ENCODE data around the gene PEAK1.

DNA sequence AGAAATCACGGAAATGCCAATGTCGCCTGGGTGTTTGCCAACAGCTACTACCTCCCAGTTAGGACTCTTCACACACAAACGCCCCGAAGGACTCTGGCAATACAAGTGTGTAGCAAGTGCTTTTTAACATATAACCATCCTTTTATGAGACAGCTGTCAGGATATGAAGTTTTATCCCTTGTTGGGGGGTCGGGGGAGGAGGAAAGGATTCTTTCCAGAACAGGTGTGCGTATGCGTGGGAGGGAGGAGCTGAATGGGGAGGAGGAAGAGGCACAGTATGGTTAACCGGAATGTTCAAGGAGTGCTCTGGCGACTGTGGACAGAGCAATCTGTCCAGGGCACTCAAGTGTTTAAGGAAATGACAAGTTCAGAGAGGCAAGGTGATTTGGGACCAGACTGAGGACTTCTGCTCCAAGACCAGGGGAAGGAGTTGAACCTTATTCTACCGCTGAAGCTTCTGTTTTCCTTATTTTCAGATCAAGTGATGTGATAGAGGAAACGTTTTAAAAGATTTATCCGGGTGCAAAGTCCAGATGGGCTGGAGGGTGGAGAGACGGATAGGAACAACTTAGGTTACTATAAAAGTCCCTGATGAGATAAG, 350.3 kb downstream of the PEAK1 start:
- TF ChIP-seq, protein P1, sequence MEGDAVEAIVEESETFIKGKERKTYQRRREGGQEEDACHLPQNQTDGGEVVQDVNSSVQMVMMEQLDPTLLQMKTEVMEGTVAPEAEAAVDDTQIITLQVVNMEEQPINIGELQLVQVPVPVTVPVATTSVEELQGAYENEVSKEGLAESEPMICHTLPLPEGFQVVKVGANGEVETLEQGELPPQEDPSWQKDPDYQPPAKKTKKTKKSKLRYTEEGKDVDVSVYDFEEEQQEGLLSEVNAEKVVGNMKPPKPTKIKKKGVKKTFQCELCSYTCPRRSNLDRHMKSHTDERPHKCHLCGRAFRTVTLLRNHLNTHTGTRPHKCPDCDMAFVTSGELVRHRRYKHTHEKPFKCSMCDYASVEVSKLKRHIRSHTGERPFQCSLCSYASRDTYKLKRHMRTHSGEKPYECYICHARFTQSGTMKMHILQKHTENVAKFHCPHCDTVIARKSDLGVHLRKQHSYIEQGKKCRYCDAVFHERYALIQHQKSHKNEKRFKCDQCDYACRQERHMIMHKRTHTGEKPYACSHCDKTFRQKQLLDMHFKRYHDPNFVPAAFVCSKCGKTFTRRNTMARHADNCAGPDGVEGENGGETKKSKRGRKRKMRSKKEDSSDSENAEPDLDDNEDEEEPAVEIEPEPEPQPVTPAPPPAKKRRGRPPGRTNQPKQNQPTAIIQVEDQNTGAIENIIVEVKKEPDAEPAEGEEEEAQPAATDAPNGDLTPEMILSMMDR (IDR thresholded peaks at IDR 0.05) = no peak
- TF ChIP-seq POLR2A (IDR thresholded peaks at IDR 0.05) = no peak
